Frontal cortex (tissue), 4 donors: ENCODE data around the gene PSMB10. TPM values are rescaled to one million over a fixed set of nuclear protein-coding genes. Genes with fewer than 3 reads are reported as not detected.

Experiments
- DNase-seq, 2 donors: peaks; one replicate each; pipeline ENCODE4 v3.0.0; 2012; ENCODE audit warnings: low spot score in 2 of 2
- FAIRE-seq: peaks from 2 replicates; lab custom pipeline; 2012; peaks lifted over from hg19 to GRCh38; lab: Jason Lieb, UNC
- total RNA-seq: library from RNA; depleted of rRNA; stranded (reverse); fragments of >200 nt; gene quantifications from one replicate; pipeline ENCODE4 v1.2.3, GENCODE V29; 2014
- donor health status: control.
- donor health status: control.
- donor health status: control.

The PSMB10 gene
- total RNA-seq, 1 donor from 2014 or later = 13.0 TPM

DNA sequence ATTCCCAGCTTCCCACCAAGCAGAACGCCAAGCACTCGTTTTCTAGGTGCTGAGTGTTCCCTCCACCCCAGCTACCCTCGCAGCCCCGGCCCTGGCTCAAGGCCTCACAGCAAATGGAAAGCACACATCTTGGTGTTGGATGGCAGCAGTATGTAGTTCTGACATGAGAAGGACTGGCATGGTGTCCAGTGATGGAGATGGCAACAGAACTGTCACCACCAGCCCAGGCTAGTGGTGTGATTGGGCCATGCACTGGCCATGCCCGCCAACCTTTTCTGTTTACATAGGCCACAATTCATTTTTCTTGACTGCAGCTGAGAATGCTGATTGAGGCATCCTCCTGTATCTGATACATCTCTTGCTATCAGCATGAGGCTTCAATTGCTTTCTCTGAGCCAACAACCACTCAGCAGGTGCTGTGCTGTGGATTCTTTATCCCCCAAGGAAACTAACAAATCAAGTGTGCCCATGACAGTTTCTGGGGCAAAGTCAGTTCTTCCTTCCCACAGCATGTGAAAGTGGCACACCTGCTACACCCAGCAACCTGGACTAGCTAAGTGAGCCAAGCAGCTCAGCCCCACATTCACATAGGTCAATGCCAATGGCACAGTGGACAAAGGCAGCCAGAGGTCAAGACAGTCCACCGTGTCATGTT, 28.0 kb upstream of the PSMB10 start:
- DNase-seq (no peak), FAIRE-seq (no peak)

DNA sequence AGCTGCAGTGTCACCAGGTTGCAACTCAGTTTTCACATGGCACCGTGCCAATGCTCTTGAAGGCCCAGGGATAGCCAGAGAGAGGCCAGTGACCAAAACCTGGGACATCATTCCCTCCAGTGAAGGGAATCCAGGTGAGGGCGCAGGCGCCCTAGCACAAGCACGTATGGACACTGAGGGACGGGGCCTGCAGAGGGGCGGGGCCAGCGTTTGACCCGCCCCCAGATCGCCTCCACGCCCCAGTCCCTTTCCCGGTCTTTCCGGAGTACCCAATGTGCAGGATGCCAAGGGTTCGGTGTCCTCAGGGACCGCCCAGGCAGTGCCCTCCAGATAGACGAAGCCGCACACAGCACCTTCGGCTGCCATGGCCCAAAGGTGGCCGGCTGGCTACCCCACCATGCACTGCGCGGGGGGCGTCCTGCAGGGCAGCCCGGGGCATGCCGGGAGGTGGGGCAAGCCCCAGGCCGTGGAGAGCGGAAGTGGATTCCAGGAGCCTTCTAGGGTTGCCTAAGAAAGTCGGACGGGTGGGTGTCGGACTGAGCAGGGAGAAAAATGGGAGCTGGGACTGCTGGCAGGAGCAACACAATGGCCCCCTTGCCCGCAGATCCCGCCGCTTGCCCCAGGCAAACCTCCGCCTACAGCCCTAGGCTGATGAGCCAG, 27.1 kb upstream of the PSMB10 start:
- DNase-seq (no peak), FAIRE-seq (no peak)

DNA sequence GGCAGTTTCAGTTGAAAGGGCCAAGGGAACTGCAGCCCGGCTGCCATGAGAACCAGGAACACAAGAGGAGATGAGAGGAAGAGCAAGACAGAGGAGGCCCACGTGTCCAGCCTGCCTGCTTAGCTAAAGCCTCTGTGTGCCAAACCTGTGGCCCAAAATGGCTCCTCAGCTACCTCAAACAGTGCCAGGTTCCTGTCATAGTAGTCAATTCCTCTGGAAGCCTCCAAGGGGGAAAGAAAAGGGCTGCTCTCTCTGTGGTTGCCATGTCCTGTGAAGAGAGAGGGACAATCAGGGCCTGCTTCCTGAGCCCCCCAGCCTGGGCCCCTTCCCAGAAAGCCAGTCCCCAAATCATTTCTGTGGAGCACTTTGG, 26.6 kb upstream of the PSMB10 start:
- no peak for FAIRE-seq

DNA sequence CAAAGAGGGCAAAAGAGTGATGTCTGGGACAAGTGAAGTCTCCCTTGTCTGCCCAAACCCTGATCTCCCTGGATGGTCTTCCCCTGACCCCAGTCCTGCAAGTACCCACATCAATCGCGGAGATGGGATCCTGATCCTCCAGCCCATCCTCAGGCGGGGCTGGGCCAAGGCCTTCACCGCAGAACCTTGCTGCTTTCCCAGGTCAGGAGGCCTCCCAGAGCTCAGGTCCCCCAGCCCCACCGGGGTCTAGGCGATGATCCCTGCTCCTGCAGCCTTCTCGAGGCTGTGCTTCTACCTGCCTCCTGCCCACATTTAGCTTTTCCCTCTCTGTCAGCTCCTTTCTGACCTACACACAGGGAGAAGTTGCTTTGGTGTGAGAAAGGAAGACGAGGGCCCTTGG, 25.5 kb upstream of the PSMB10 start:
- DNase-seq (no peak), FAIRE-seq (no peak)

More for the DNA sequence above, 26.6 kb upstream of the PSMB10 start:
- no peak for DNase-seq

DNA sequence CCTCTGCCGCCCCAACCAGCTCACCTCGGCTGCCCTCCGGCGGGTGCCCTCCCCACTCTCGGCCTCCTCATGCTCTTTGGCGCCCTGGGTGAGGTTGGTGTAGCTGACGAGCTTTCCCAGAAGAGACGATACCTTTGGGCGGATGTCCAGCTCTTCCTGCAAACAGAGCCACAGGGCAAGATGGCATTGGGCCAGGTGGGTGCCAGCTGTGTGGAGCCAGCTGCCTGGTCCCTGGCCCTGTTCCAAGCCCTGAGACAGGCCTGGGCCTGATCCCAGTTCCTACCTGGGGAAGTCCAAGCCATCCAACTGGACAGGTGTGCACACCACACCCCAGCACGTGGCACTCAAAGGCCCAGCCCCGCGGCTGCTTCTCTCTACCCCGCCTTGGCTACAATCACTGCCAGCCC, 24.9 kb upstream of the PSMB10 start:
- no peak for FAIRE-seq
- no peak for DNase-seq

DNA sequence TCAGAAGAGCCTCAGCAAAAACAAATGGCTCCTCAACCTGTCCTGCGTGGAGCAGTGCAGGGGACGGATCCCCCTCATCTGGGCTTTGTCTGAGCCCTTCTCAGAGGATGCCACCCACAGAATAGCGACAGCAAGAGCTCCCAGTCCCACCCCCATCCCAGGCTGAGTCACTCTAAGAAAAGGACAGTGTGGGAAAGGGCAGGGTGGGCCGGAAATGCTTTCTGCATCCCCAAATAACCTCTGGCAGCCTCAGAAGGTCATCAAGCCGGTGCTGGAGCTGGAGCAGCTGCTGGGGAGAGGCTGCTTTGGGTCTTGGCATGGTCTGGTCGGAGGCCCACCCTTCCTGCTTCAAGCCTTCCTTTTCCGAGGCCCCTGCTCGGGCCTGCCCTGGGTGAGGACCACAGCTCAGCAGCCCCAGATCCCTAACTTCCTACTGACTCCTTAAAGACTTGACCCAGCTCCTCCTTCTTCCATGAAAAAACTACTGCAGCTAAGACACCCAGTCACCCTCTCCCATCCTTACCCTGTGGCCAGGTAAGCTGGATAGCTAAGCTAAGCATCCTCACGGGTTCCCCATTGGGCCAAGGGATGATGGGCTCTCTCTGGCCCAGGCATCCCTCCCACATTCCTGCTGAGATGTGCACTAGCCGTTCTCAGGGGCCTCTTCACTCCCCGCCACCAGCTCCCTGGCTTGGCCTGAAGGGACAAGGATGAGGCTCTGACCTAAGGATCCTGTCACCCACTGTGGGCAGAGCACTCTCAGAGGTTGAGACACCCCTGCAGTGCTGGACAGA, 23.1 kb upstream of the PSMB10 start:
- FAIRE-seq = no peak
- peak in 1 of 2 donors; percentile 68 for DNase-seq

DNA sequence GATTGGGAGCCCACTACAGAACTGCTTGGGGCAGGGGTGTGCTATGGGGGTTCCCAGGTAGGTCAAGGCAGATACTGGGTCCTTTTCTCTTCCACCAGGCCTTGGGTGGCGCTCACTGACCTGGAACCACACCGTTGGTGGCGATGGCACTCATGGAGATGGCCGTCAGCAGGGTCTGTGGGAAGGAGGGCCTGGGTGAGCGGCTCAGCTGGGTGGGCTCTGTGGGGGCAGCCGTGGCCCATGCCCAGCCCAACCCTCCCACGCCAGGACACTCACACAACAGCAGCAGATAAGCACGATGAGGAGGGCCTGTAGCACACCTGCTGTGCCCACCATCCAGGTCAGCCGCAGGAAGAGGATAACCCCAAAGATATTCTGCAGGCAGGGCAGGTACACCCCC, 21.0 kb upstream of the PSMB10 start:
- DNase-seq (no peak), FAIRE-seq (no peak)

DNA sequence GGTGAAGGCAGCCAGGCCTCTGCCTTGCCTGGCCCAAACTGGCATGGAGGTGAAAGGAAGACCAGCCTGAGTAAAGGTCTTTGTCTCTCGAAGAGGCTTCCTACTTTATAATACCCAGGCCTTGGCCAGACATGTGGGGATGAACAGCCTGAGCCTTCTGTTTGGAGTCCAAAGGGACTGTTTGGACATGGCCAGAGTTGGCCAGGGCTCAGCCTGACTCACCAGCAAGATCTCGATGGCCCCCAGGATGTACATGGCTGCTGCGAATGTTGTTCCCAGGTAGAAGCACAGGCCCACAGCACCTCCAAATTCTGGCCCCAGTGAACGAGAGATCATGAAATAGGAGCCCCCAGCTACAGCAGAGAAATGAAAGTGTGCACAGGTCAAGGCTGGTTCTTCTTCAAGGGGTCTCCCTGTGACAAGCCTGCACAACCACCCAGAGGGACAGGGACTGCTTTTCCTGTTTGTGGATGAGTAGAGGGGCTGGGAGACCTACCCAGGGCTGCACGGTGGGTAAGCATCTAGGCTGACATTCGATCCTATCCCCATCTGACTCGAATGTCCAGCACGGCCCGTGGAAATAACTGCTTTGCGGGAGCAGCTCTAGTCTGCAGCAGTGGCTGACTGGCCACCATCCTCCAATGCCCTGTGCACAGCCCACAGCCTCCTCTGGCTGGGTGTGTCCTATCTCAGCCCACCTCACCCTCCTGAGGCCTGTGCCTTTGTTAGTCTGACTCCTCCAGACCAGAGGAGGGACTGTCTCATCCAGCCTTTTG, 18.0 kb upstream of the PSMB10 start:
- DNase-seq (no peak), FAIRE-seq (no peak)

DNA sequence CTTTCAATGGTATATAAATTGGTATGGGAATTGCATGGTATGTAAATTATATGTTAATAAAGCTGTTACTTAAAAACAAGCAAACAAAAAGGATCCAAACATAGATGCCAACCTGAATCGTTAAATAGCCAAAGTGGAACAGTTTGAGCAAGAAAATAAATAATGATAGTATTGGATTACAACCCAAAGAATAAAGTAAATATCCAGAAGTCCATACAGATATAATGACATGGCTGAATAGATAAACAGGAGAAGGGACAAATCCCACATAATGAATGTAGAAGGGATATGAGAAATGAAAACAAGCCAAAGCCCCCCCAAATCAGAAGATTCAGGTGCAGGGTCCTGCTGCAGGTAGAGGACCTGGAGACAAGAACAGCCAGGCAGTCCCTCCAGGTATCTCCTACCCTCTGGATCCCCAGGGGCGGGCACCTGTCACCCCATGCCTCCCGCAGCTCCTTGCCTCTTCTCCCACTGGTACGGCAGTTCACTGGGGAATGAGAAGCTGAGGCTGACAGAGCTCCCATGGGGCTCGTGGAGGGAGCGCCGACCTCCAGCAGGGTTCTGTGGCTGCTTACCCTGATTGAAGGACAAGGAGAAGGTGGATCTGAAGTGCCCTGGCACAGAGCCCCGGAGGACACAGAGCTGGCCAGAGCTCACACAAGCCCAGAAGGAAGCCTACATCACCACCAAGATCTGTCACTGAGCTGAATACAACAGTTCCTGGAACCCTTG, 17.2 kb upstream of the PSMB10 start:
- FAIRE-seq (no peak), DNase-seq (no peak)

DNA sequence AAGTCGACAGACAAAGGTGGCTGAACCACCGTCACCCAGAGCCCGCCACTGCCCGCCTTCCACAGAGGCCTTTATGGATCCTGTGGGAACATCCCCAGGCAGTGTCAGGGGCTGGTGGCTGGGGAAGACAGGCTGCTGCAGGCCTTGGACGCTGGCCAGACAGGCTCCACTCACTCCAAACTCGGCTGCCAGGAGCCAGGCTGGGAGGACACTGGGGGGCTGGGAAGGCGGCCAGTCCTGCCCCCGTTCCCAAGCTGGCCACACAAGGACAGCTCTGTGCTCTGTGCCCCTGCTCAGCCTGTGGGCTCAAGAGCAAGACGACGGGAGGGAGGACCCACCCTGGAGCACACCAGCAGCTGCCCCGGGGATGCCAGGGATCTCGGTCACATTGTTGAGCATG, 14.8 kb upstream of the PSMB10 start:
- peak; percentile 73 to 76 for DNase-seq
- FAIRE-seq = no peak

DNA sequence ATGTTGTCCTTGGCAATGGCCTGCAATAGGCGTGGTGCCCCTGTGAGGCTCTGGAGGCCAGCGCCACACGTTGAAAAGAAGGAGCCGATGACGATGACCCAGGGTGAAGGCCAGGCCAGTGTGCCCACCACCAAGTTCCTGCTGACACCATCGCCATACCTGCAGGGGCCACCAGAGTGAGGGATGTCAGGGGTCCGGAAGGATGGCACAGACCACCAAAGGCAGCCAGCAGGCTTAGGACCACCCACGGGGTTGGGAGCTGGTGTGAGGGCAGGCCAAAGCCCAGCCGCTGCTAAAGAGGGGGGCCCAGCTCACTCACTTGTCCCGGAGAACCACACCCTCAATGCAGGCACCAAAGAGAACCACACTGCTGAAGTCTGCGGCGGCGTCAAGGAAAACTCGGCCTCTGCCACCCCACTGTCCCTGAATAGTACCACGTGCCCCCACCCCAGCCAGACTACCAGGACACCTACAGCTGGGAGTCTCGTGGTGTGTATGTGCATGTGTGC, 13.7 kb upstream of the PSMB10 start:
- FAIRE-seq (no peak), DNase-seq (no peak)

DNA sequence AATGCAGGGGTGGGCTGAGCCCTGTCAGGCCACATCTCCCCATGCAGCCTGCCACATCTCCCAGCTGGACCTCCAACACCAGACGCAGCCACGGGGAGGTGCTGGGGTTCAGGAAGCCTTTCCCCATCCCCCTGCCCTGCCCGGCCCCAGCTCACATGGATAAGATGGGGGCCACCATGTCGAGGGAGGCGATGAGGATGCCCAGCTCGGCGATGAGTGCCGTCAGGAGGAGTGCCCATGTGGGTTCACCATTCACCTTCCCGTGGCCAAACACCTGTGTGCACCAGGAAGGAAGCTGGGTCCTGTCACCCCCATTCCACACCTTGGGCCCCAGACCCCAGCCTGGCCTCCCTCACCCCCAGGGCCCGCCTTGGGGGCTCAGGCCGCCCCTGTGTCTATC, 13.0 kb upstream of the PSMB10 start:
- FAIRE-seq (no peak), DNase-seq (no peak)

DNA sequence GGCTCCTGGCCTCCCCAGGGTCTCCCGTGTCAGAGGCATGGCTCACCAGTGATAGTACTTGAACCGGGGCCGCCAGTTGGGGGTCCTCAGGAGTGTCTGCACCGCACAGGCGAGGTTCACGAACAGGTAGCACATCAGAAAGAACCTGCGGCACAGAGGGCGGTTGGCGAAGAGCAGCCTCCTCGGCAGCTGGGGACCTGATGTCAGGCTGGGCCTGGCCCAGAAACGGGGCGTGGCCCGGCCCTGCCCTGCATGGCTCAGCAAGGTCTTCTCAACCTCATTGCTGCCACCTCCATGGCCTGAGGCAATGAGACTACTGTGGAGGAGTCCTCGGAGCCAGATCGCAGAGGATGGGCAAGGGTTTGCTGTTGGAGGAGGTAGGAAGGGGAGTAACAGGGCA, 11.4 kb upstream of the PSMB10 start:
- no peak for DNase-seq
- FAIRE-seq = no peak

DNA sequence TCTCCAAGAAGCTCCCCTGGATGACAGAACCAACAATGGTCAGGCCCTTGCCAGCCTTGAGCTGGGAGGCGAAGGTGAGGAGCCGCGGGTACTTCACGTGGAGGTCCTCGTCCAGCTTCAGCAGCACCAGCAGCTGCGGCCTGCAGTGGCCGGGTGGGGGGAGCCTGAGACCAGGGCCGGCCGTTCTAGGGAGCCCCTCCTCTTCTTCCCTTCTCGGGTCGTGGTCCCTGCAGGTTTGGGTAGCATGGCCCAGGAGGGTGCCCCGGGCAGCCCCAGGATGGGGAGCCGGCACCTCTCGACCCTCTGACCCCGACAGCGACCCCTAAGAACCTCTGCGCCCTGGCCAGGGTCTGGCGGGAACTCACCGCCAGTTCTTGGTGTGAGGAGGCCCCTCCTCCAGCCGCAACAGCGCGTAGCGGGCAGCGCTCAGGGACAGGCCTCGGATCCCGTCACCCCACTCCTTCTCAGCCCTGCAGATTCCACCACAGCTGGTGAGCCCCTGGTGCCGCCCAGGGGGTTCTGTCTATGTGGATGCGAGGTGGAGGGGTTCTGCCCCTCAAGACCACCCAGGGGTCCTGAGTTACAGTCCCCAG, 10.4 kb upstream of the PSMB10 start:
- FAIRE-seq = no peak
- DNase-seq = no peak

DNA sequence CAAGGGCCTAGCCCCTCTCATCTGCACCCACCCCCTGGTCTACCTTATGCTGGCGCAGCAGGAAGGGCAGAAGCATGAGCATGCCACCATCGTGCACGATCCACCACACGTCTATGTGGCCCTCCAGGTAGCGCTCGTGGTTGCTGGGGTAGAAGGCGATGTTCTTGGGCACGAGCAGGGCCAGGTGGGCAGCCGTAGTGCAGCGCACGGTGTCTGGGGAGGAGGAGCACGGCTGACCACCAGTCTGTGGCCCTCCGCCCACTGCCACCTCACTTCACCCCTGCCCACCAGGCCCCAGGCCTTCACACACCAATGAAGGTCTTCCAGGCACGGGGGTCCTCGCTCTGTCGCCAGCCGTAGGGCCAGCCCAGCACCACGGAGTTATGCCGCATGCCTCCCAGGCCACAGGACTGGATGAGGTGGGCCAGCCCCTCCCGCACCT, 9.5 kb upstream of the PSMB10 start:
- no peak for DNase-seq
- FAIRE-seq = no peak

DNA sequence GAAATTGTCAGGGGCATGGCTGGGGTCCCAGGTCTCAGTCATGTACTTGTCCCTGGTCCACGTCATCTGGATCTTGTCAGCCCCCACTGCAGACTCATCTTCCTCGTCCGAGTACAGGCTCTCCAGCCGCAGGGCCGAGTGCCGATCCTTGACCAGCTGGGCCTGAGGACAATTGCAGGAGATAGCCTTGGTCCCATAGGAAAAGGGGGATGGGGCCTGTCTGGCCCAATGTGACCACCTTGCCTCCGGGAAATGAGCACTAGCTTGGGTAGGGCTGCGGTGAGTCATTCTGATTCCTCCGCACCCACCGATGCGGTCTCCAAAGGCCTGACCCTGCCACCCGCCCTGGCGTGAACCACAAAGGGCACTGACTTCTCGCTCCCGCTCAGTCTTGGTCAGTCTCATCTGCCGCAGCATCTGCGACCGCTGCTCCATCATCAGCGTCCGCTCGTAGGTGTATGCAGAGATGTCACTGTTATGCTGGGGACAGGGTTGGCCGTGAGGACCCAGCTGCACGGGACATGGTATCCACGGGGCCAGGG, 8.8 kb upstream of the PSMB10 start:
- DNase-seq (no peak), FAIRE-seq (no peak)

DNA sequence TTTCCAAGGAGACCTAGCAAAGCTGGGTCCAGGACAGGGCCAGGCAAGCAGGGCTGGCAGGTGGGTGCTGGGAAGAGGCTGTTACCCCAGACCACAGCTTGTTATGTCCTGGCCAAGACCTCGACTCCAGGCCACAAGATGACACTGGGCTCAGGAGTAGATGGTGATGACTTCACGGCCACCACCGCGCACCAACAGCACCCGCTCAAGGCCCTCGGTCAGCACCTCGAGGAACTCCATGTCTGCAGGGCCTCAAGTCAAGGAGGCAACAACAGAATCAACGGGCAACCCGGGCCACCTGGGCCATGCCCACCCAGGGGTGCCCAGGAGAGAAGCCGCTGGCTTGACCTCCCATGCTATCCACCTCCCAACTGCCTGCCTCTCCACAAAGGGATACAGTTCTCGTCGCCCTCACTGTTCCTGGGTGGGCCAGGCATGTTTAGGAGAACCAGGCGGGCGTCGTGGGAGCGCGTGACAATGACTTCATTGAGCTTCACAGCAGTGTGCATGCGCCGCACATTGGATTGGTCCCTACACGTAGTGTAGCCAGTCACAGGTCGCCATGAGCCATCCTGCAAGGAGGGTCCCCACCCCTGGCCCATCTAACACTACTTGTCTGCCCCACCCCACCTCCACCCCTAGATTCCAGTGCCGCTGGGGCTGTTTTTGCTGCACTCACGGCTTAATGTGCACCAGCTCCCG, 8.2 kb upstream of the PSMB10 start:
- FAIRE-seq (no peak), DNase-seq (no peak)
